GM21723 (cell line): ENCODE measurements around the gene NDUFAF3.

Source experiments
- ATAC-seq: cut with Tn5 transposase; IDR thresholded peaks from one replicate; pipeline ENCODE4 v1.9.1; 2021; ENCODE audit warnings: mild to moderate bottlenecking, moderate library complexity; ENCODE audit not compliant: unreplicated experiment

Gene NDUFAF3

GRCh38 chr3:49053543-49053942, 31.6 kb downstream of the NDUFAF3 start:
- ATAC-seq, result no peak

- ATAC-seq, result no peak
These were observed 32.5 kb downstream of the NDUFAF3 start for GRCh38 chr3:49054344-49054862.

- no peak for ATAC-seq
These were observed 35.3 kb downstream of the NDUFAF3 start for GRCh38 chr3:49057268-49057667.

GRCh38 chr3:49058011-49058410, 36.1 kb downstream of the NDUFAF3 start:
- no peak for ATAC-seq
